NB4 (cell line): ENCODE measurements around the gene ENOX1.

Experiments
- DNase-seq: peaks from one replicate; pipeline ENCODE4 v3.0.0; 2010; ENCODE audit warnings: low read depth
- H3K4me3 ChIP-seq: one replicate; pipeline ENCODE4 v1.5.1; 2011; ENCODE audit warnings: mild to moderate bottlenecking, low read depth, low read length, moderate library complexity
- CTCF ChIP-seq: IDR thresholded peaks from one replicate; pipeline ENCODE4 v1.5.1; 2012; ENCODE audit warnings: low read depth, low read length
- MYC ChIP-seq: IDR thresholded peaks from 2 replicates; pipeline ENCODE4 v1.6.1; 2011; ENCODE audit warnings: low read depth, low read length
- POLR2A ChIP-seq: IDR thresholded peaks from 2 replicates; pipeline ENCODE4 v1.6.1; 2011; ENCODE audit warnings: mild to moderate bottlenecking; ENCODE audit not compliant: insufficient read length; ENCODE audit errors: extremely low read depth
- TF ChIP-seq, protein P1 (sequence below): IDR thresholded peaks from 2 replicates; pipeline ENCODE4 v1.6.1; 2011; ENCODE audit warnings: low read depth, low read length

The ENOX1 gene

GRCh38 chr13:43682701-43683100 lies 104.1 kb downstream of the ENOX1 start:
- H3K4me3 ChIP-seq: no peak overlapping the region
- TF ChIP-seq CTCF (no peak), MYC (no peak), POLR2A (no peak)
- TF ChIP-seq, protein P1, sequence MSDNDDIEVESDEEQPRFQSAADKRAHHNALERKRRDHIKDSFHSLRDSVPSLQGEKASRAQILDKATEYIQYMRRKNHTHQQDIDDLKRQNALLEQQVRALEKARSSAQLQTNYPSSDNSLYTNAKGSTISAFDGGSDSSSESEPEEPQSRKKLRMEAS: no peak
- no peak for DNase-seq

GRCh38 chr13:43676320-43676719 lies 110.5 kb downstream of the ENOX1 start:
- H3K4me3 ChIP-seq: no peak overlapping the region
- no peak for DNase-seq
- TF ChIP-seq CTCF (no peak), MYC (no peak), POLR2A (no peak)
- TF ChIP-seq, protein P1: no peak

GRCh38 chr13:43675577-43675976 lies 111.2 kb downstream of the ENOX1 start:
- no peak overlapping the region for H3K4me3 ChIP-seq
- DNase-seq: no peak
- TF ChIP-seq POLR2A (no peak), CTCF (no peak), MYC (no peak)
- TF ChIP-seq, protein P1: no peak

GRCh38 chr13:43669964-43670363 lies 116.8 kb downstream of the ENOX1 start:
- no peak for TF ChIP-seq MYC
- TF ChIP-seq CTCF: no peak
- TF ChIP-seq, protein P1: no peak
- no peak for TF ChIP-seq POLR2A

DNA sequence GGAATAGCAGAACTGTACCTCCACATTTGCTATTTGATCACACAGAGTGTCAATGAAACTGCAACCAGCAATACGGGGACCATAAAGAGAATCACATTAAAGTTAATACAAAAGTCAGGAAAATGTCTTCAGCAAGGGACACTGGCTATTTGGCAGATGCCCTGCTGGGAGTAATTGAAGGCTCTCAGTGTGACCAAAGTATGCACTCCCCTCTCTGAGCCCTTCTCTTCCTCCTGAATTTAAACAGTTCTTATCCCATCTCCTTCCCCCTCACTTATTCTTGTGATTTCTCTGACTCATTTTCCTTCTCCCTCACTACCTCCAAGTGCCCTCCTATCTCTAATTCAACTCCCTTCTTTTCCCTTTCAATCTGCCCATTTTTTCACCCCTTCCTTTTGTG lies 117.7 kb downstream of the ENOX1 start:
- no peak for TF ChIP-seq MYC
- no peak for TF ChIP-seq CTCF
- TF ChIP-seq, protein P1: no peak
- no peak for TF ChIP-seq POLR2A
- DNase-seq: no peak
- no peak overlapping the region for H3K4me3 ChIP-seq

More at GRCh38 chr13:43669964-43670363, 116.8 kb downstream of the ENOX1 start:
- H3K4me3 ChIP-seq: no peak overlapping the region
- DNase-seq: no peak

GRCh38 chr13:43666403-43666802 lies 120.4 kb downstream of the ENOX1 start:
- DNase-seq: no peak
- no peak overlapping the region for H3K4me3 ChIP-seq
- no peak for TF ChIP-seq CTCF
- TF ChIP-seq, protein P1: no peak
- no peak for TF ChIP-seq MYC
- no peak for TF ChIP-seq POLR2A
